ENCODE results near the gene AQP2.

AQP2 gene

GRCh38 chr12:49925433-49926204 lies 24.9 kb upstream of the AQP2 start:
- TF ChIP-seq, protein P1, sequence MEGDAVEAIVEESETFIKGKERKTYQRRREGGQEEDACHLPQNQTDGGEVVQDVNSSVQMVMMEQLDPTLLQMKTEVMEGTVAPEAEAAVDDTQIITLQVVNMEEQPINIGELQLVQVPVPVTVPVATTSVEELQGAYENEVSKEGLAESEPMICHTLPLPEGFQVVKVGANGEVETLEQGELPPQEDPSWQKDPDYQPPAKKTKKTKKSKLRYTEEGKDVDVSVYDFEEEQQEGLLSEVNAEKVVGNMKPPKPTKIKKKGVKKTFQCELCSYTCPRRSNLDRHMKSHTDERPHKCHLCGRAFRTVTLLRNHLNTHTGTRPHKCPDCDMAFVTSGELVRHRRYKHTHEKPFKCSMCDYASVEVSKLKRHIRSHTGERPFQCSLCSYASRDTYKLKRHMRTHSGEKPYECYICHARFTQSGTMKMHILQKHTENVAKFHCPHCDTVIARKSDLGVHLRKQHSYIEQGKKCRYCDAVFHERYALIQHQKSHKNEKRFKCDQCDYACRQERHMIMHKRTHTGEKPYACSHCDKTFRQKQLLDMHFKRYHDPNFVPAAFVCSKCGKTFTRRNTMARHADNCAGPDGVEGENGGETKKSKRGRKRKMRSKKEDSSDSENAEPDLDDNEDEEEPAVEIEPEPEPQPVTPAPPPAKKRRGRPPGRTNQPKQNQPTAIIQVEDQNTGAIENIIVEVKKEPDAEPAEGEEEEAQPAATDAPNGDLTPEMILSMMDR (IDR thresholded peaks at IDR 0.05; ENCODE audit: extremely low read depth, missing control alignments) = no peak
- no peak for DNase-seq (ENCODE audit: low spot score)

DNA sequence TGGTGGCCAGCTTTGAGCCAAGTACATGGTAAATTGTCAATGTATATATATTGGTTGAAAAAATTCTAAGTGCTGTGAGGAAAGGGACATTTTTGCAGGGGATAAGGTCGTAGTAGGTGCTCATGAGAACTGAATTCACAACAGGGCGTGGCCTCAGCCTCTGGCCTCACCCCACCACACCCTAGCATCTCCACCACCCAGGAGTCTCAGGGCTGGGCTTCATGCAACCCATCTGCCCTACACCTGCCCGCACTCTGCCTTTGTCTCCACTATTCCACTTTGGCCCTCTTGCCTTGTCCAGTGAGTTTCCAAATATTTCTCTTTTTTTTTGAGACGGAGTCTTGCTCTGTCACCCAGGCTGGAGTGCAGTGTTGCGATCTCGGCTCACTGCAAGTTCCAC lies 22.1 kb upstream of the AQP2 start:
- no peak for DNase-seq (ENCODE audit: low spot score)
- TF ChIP-seq, protein P1 (IDR thresholded peaks at IDR 0.05; ENCODE audit: extremely low read depth, missing control alignments) = no peak

- TF ChIP-seq, protein P1 (IDR thresholded peaks at IDR 0.05; ENCODE audit: extremely low read depth, missing control alignments) = no peak
- no peak for DNase-seq (ENCODE audit: low spot score)
Observed at GRCh38 chr12:49929581-49929980, 21.0 kb upstream of the AQP2 start.

- TF ChIP-seq, protein P1 (IDR thresholded peaks at IDR 0.05; ENCODE audit: extremely low read depth, missing control alignments) = no peak
- DNase-seq (ENCODE audit: low spot score) = no peak
Observed at GRCh38 chr12:49930515-49931288, 19.8 kb upstream of the AQP2 start.

DNA sequence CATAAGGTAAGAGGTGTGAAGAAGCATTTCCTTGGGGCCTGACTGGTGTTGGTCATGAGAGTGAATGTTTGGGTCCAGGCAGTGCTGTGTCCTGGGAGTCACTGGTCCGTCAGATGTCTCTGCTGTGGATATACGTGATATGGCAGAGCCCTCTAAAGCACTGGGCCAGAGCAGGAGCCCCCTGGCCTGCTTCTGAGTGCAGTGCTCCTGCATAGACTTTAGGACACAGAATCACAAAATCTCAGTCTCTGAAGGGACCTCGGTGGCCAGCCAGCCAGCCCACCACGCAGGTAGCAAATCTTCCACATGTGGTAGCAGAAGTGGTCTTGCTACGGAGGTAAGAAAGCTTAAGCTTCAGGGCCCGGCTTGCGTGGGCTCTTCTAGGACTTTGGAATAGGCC lies 18.5 kb upstream of the AQP2 start:
- DNase-seq (ENCODE audit: low spot score) = no peak
- TF ChIP-seq, protein P1 (IDR thresholded peaks at IDR 0.05; ENCODE audit: extremely low read depth, missing control alignments) = no peak

- TF ChIP-seq, protein P1 (IDR thresholded peaks at IDR 0.05; ENCODE audit: extremely low read depth, missing control alignments) = no peak
Observed at GRCh38 chr12:49932533-49933130, 17.9 kb upstream of the AQP2 start.

GRCh38 chr12:49933796-49934195 lies 16.7 kb upstream of the AQP2 start:
- TF ChIP-seq, protein P1 (IDR thresholded peaks at IDR 0.05; ENCODE audit: extremely low read depth, missing control alignments) = no peak
- DNase-seq (ENCODE audit: low spot score) = no peak

More at GRCh38 chr12:49932533-49933130, 17.9 kb upstream of the AQP2 start:
- no peak for DNase-seq (ENCODE audit: low spot score)

Measured in GM20000 (cell line).